Lower leg skin (tissue), 4 donors: ENCODE data around the gene THADA. TPM values are rescaled to one million over a fixed set of nuclear protein-coding genes. Genes with fewer than 3 reads are reported as not detected.

Experiments used
- DNase-seq, 2 donors: peaks; one replicate each; pipeline ENCODE4 v3.0.0-alpha.2; 2019; ENCODE audit warnings: low spot score in 2 of 2
- H3K4me3 ChIP-seq: fragments of 200-600 bp; sonication (generic); 2 replicates; pipeline ENCODE4 v1.5.1; 2017; ENCODE audit warnings: mild to moderate bottlenecking, low read depth; ENCODE audit not compliant: poor library complexity, severe bottlenecking
- POLR2A ChIP-seq, 2 donors: fragments of 450-650 bp; IDR thresholded peaks; one replicate each; pipeline ENCODE4 v1.6.1; 2016 to 2017; ENCODE audit warnings: antibody characterized with exemption in 2 of 2, mild to moderate bottlenecking in 1 of 2, moderate library complexity in 1 of 2
- WGBS, 2 donors: methylation state at CpG; one replicate each; pipeline ENCODE4 v1.1.5; 2018; 5-methylcytosine and 5-hydroxymethylcytosine counted together
- intact Hi-C: fragments of 100-400 bp; cut with DNase I; formaldehyde crosslinking; loops from one replicate; pipeline ENCODE4 v1.15.0; 2023; ENCODE audit warnings: low total_unique reads
- total RNA-seq, 4 donors: library from RNA; depleted of rRNA; stranded (reverse); fragments of >200 nt; gene quantifications; one replicate each; pipeline ENCODE4 v1.1.0, GENCODE V29; 2016
- TF ChIP-seq, protein P1 (sequence below), 3 donors: fragments of 450-650 bp; IDR thresholded peaks; one replicate each; pipeline ENCODE4 v1.5.1; 2016; ENCODE audit warnings: antibody characterized with exemption in 3 of 3, mild to moderate bottlenecking in 3 of 3, moderate library complexity in 2 of 3

THADA gene
- total RNA-seq, 4 donors from 2014 or later, result 19.5 to 26.4 (median 22.2) TPM

DNA sequence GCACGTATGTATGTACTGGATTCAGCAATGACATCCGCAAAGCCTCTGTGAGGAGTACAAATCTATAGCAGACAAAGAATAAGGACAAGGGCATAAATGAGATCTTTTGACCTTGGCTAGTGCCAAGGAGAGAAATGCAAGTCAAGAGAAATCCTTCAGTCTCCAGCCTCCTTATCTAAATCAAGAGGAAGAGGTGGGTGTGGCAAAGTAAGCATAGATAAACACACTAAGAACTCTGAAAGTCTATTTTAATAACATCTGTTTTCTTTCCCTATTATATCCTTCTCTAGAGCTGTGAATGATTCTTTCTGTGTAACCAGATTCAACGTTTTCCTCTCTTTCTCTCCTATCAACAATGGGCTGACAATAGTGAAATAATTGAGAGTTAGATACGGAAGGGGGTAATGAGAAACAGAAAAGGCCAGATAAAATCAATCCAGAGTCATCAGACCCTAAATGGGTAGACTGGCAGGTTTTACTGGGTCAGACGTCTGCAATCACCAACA lies 250.9 kb downstream of the THADA start:
- intact Hi-C loops, result no loop called here
- peak in 1 of 2 donors; percentile 12 for DNase-seq

DNA sequence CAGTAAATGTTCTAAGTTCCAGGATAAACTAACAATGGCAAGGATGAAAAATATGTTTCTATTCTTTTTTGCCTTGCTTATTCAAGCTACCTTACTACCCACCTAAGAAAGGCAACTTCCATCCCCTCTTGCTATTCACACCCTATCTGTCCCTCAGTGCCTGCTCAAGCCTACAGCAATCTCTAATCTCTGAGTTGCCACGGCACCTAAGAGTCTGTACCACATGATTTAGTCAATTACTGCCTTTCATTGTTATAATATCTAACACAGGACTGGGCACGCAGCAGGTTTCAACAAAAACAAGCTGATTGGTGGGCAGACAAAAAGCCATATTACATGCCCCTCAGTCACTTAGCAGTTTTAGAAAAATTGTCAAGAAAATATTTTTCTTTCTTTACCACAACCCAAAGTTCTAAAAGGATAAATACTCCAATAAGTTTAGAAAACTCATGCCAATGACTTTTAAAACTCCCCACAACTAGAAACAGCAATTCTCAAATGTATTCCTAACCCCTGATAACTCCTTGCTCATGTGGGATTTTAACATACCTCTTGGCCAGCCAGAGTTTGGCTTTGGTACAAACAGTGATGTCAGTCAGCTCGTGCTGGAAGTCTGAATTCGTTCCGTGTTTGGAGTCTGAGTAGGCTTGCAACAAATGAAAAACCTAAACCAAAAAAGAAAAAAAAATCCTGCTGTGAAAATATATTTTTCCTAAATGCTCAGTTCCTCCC lies 252.1 kb downstream of the THADA start:
- 18% methylated on average over 5 of the region's 5 CpGs for WGBS, 2 donors
- no peak overlapping the region for H3K4me3 ChIP-seq
- intact Hi-C loops, result no loop called here
- TF ChIP-seq, protein P1, sequence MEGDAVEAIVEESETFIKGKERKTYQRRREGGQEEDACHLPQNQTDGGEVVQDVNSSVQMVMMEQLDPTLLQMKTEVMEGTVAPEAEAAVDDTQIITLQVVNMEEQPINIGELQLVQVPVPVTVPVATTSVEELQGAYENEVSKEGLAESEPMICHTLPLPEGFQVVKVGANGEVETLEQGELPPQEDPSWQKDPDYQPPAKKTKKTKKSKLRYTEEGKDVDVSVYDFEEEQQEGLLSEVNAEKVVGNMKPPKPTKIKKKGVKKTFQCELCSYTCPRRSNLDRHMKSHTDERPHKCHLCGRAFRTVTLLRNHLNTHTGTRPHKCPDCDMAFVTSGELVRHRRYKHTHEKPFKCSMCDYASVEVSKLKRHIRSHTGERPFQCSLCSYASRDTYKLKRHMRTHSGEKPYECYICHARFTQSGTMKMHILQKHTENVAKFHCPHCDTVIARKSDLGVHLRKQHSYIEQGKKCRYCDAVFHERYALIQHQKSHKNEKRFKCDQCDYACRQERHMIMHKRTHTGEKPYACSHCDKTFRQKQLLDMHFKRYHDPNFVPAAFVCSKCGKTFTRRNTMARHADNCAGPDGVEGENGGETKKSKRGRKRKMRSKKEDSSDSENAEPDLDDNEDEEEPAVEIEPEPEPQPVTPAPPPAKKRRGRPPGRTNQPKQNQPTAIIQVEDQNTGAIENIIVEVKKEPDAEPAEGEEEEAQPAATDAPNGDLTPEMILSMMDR (IDR thresholded peaks at IDR 0.05), result no peak
- no peak for TF ChIP-seq POLR2A (IDR thresholded peaks at IDR 0.05)
- DNase-seq, result peak; percentile 89 to 95

More for the DNA sequence above, 250.9 kb downstream of the THADA start:
- TF ChIP-seq POLR2A (IDR thresholded peaks at IDR 0.05), result no peak
- TF ChIP-seq, protein P1 (IDR thresholded peaks at IDR 0.05), result no peak
- H3K4me3 ChIP-seq, result no peak overlapping the region
- WGBS, 2 donors, result 30 to 38% methylated on average over 5 of the region's 5 CpGs

DNA sequence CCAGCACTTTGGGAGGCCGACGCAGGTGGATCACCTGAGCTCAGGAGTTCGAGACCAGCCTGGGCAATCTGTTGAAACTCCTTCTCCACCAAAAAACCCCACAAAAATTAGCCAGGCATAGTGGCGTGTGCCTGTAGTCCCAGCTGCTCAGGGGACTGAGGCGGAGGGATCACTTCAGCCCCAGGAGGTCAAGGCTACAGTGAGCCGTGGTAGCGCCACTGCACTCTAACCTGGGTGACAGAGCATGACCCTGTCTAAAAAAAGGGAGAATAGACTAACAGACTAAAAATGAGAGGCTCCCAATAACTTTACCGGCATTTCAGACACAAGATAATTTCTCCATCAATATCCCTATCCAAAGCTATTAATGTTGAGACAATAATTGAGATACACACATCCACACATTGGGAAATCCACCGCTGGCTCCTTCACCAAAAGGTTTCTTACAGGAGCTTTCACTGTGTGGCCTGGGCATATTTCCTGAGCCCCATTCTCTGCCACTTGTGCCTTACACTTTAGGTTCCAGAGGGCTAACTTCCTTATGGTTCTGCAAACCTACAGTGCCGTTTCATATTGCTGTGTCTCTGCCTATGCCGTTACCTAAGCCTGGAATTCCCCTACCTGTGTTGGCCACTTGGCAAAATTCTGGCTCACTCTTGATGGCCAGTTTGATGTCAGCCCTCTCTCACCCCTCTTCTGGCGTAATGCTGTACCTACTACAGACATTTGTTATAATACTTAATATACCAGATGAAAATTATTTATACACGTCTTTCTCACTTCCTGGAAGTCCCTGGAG lies 253.7 kb downstream of the THADA start:
- no peak overlapping the region for H3K4me3 ChIP-seq
- DNase-seq, result peak in 1 of 2 donors; percentile 12
- intact Hi-C loops, result no loop called here
- no peak for TF ChIP-seq POLR2A (IDR thresholded peaks at IDR 0.05)
- TF ChIP-seq, protein P1 (IDR thresholded peaks at IDR 0.05), result no peak
- 89 to 94% methylated on average over 13 of the region's 13 CpGs for WGBS, 2 donors

GRCh38 chr2:43340945-43341356 lies 254.9 kb downstream of the THADA start:
- intact Hi-C loops, result no loop called here
- WGBS, 2 donors, result 44 to 55% methylated on average over 1 of the region's 1 CpG
- no peak for DNase-seq
- TF ChIP-seq, protein P1 (IDR thresholded peaks at IDR 0.05), result no peak
- no peak for TF ChIP-seq POLR2A (IDR thresholded peaks at IDR 0.05)
- H3K4me3 ChIP-seq, result no peak overlapping the region

DNA sequence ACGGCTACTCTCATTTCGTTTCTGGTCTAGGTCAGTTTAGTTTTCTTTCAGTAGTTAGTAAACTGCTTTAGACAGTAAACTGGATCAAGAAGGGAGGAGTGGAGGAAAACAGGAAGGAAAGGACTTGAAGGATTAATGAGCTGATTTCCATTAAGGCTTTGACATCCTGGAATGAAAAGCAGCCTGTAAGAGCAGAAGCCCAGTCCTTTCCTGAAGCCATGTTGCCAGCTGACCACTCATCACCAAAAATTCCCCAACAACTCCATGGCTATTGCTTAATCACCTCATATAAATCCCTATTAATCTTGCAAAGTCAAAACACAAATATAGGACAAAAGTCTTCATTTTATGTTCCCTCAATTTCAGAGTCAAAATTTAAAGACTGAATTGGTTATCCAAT lies 255.8 kb downstream of the THADA start:
- H3K4me3 ChIP-seq, result no peak overlapping the region
- TF ChIP-seq, protein P1 (IDR thresholded peaks at IDR 0.05), result no peak
- TF ChIP-seq POLR2A (IDR thresholded peaks at IDR 0.05), result no peak
- intact Hi-C loops, result no loop called here
- DNase-seq, result no peak
- WGBS, 2 donors, result 65 to 68% methylated on average over 2 of the region's 2 CpGs
